AG09309 (cell line): ENCODE measurements around the gene NOP14.
"Not testable (repeated sequence)": the region's sequence is repeated elsewhere in the genome, so short reads cannot be mapped to it uniquely, and the experiment has no call there.

Source experiments
- DNase-seq: peaks from one replicate; pipeline ENCODE4 v3.0.0-alpha.2; 2010; ENCODE audit warnings: low read depth
- H3K4me3 ChIP-seq: 2 replicates; pipeline ENCODE4 v1.5.1; 2011; ENCODE audit warnings: mild to moderate bottlenecking, low read depth, low read length, moderate library complexity; ENCODE audit not compliant: control insufficient read depth
- CTCF ChIP-seq: IDR thresholded peaks from 2 replicates; pipeline ENCODE4 v1.5.1; 2011; ENCODE audit warnings: mild to moderate bottlenecking, low read depth, low read length, inconsistent platforms; ENCODE audit not compliant: insufficient read depth, control insufficient read depth; ENCODE audit errors: missing control alignments

The NOP14 gene

GRCh38 chr4:2924765-2925301 lies 38.4 kb downstream of the NOP14 start:
- no peak for DNase-seq
- no peak for TF ChIP-seq CTCF

GRCh38 chr4:2924286-2924685 lies 38.9 kb downstream of the NOP14 start:
- DNase-seq = no peak
- no peak overlapping the region for H3K4me3 ChIP-seq
- no peak for TF ChIP-seq CTCF

More at GRCh38 chr4:2924765-2925301, 38.4 kb downstream of the NOP14 start:
- H3K4me3 ChIP-seq = no peak overlapping the region

GRCh38 chr4:2923668-2924173 lies 39.5 kb downstream of the NOP14 start:
- no peak overlapping the region for H3K4me3 ChIP-seq
- no peak for TF ChIP-seq CTCF
- no peak for DNase-seq

GRCh38 chr4:2923141-2923551 lies 40.1 kb downstream of the NOP14 start:
- no peak for DNase-seq
- no peak for TF ChIP-seq CTCF
- no peak overlapping the region for H3K4me3 ChIP-seq

GRCh38 chr4:2922453-2923101 lies 40.6 kb downstream of the NOP14 start:
- not testable (repeated sequence) for DNase-seq, H3K4me3 ChIP-seq

GRCh38 chr4:2918714-2919113 lies 44.5 kb downstream of the NOP14 start:
- not testable (repeated sequence) for DNase-seq, H3K4me3 ChIP-seq

GRCh38 chr4:2918300-2918699 lies 44.9 kb downstream of the NOP14 start:
- not testable (repeated sequence) for DNase-seq, H3K4me3 ChIP-seq

- DNase-seq, H3K4me3 ChIP-seq: not testable (repeated sequence)
Observed at GRCh38 chr4:2916696-2917095, 46.5 kb downstream of the NOP14 start.

- DNase-seq = no peak
- TF ChIP-seq CTCF = no peak
- H3K4me3 ChIP-seq = no peak overlapping the region
Observed at GRCh38 chr4:2915789-2916188, 47.4 kb downstream of the NOP14 start.
